ENCODE data around the gene YWHAB. TPM values are rescaled to one million over a fixed set of nuclear protein-coding genes. Genes with fewer than 3 reads are reported as not detected.
"Not testable (repeated sequence)": the region's sequence is repeated elsewhere in the genome, so short reads cannot be mapped to it uniquely, and the experiment has no call there.

YWHAB gene
- total RNA-seq, 1 donor: 180 TPM

GRCh38 chr20:44856442-44856841 is 29.1 kb upstream of the YWHAB start:
- TF ChIP-seq, protein P1, sequence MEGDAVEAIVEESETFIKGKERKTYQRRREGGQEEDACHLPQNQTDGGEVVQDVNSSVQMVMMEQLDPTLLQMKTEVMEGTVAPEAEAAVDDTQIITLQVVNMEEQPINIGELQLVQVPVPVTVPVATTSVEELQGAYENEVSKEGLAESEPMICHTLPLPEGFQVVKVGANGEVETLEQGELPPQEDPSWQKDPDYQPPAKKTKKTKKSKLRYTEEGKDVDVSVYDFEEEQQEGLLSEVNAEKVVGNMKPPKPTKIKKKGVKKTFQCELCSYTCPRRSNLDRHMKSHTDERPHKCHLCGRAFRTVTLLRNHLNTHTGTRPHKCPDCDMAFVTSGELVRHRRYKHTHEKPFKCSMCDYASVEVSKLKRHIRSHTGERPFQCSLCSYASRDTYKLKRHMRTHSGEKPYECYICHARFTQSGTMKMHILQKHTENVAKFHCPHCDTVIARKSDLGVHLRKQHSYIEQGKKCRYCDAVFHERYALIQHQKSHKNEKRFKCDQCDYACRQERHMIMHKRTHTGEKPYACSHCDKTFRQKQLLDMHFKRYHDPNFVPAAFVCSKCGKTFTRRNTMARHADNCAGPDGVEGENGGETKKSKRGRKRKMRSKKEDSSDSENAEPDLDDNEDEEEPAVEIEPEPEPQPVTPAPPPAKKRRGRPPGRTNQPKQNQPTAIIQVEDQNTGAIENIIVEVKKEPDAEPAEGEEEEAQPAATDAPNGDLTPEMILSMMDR (IDR thresholded peaks at IDR 0.05; ENCODE audit: insufficient read depth, low read length): no peak

DNA sequence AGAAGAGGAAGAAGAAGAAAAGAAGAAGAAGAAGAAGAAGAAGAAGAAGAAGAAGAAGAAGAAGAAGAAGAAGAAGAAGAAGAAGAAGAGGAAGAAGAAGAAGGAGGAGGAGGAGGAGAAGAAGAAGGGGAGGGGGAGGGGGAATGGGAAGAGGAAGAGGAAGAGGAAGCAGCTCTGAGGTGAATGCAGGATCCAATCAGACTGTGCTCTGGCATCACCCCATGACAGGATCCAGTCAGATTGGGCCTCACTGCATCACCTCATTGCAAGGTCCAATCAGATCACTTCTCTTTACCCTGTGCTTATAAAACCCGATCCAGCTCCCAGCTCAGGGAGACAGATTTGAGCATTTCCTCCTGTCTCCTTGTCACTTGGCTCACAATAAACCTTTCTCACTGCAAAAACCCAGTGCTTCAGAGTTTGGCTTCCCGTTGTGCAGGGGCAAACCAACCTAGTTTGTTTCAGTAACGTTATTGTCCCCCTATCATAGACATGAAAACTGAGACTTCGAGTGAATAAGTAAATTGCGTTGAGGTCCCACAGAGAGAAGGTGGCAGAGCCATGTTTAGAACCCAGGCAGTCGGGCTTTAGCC is 28.6 kb upstream of the YWHAB start:
- TF ChIP-seq, protein P1 (IDR thresholded peaks at IDR 0.05; ENCODE audit: insufficient read depth, low read length): no peak
- no peak for DNase-seq (ENCODE audit: low read depth)

More at GRCh38 chr20:44856442-44856841, 29.1 kb upstream of the YWHAB start:
- H3K4me3 ChIP-seq (ENCODE audit: low read depth, low read length): no peak overlapping the region
- DNase-seq (ENCODE audit: low read depth): no peak

GRCh38 chr20:44858606-44859360 is 26.7 kb upstream of the YWHAB start:
- peak; percentile 61 for DNase-seq (ENCODE audit: low read depth)
- TF ChIP-seq, protein P1 (IDR thresholded peaks at IDR 0.05; ENCODE audit: insufficient read depth, low read length): no peak
- H3K4me3 ChIP-seq (ENCODE audit: low read depth, low read length): no peak overlapping the region

More for the DNA sequence above, 28.6 kb upstream of the YWHAB start:
- no peak overlapping the region for H3K4me3 ChIP-seq (ENCODE audit: low read depth, low read length)

DNA sequence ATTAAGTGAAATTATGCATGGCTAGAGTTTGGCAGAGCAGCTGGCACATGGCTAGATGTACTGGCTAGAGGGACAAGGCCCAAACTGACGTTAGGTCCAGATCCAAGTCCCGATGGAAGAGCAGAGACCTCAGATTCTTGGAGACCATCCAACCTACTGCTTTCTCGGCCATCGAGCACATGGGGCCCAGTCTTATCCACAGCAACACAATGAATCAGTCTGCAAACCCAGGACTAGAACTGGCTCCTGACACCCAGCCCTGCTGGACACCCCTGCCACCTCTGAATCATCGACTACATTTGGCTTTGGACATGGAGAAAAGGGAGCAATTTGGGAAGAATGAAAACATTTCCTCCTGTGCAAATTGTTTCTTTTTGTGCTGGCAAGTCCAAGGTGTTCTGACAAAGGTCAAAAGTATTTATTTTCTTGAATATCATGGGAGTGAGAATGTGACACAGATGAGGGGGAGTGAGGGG is 23.9 kb upstream of the YWHAB start:
- peak; percentile 93 for DNase-seq (ENCODE audit: low read depth)
- no peak overlapping the region for H3K4me3 ChIP-seq (ENCODE audit: low read depth, low read length)
- TF ChIP-seq, protein P1 (IDR thresholded peaks at IDR 0.05; ENCODE audit: insufficient read depth, low read length): no peak

GRCh38 chr20:44862286-44862685 is 23.2 kb upstream of the YWHAB start:
- TF ChIP-seq, protein P1 (IDR thresholded peaks at IDR 0.05; ENCODE audit: insufficient read depth, low read length): no peak
- no peak overlapping the region for H3K4me3 ChIP-seq (ENCODE audit: low read depth, low read length)
- no peak for DNase-seq (ENCODE audit: low read depth)

DNA sequence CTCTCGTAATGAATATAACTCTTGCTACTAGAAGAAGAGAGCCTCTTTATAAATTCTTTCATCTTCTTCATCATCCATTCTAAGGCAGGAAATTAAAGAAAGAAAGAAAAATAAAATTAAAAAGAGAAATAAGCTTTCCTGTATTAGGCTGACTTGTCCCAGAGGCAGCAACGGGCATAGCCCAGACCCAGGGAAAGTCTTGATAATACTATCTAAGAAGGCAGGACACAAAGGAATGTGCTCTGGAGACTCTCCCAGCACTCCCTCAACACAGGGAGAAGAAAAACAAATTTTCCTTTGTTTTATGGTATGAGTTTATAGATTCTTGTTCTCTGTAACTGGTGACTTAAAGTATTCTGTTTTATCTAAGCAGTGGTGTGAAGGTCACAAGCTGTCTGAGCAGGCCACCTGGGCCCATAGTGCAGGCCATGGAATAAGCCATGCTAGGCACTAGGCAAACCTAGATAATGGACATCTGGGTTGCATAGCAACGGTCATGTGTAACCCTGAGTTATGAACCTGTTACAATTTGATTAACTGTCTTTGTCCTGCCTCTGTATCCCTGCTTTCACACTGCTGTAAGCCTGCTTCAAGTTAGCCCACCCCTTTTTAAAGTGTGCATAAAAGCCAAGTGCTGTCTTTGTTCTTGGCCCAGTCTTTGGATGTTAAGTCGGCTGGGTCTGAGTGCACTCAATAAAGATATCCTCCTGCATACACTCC is 22.0 kb upstream of the YWHAB start:
- DNase-seq (ENCODE audit: low read depth): peak; percentile 37
- H3K4me3 ChIP-seq (ENCODE audit: low read depth, low read length): not testable (repeated sequence)

DNA sequence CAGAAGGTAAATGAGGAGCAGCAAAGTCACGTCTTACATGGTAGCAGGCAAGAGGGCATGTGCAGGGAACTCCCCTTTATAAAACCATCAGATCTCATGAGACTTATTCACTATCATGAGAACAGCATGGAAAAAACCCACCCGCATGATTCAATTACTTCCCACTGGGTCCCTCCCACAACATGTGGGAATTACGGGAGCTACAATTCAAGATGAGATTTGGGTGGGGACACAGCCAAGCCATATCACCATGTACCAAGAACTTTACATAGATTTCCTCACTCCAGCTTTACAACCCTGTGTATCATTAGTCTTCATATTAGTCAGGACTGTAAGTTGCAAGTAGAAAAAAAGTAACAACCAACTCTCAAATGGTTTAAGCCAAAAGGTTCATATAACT is 21.0 kb upstream of the YWHAB start:
- DNase-seq (ENCODE audit: low read depth): not testable (repeated sequence)

More for the DNA sequence above, 21.0 kb upstream of the YWHAB start:
- not testable (repeated sequence) for H3K4me3 ChIP-seq (ENCODE audit: low read depth, low read length)

Data from fibroblast of the aortic adventitia (primary cell).